Esophagus muscularis mucosa (tissue), 3 donors: ENCODE data around the gene KNTC1.

ENCODE experiments used
- CTCF ChIP-seq, 3 experiments: fragments of 200-600 bp in 2 of 3; fragments of 450-650 bp in 1 of 3; sonication (generic) in 2 of 3; IDR thresholded peaks; one replicate each; pipeline ENCODE4 v1.5.1; 2017 to 2019; ENCODE audit warnings: antibody characterized with exemption in 3 of 3, mild to moderate bottlenecking in 2 of 3, moderate library complexity in 1 of 3
- POLR2A ChIP-seq: fragments of 450-650 bp; IDR thresholded peaks from one replicate; pipeline ENCODE4 v1.6.1; 2017; ENCODE audit warnings: antibody characterized with exemption, moderate library complexity, mild to moderate bottlenecking, low read depth
- POLR2AphosphoS5 ChIP-seq, 2 donors: sonication (generic); formaldehyde crosslinking; IDR thresholded peaks; one replicate each; pipeline ENCODE4 v1.6.1; 2017; ENCODE audit warnings: antibody characterized with exemption in 2 of 2

DNA sequence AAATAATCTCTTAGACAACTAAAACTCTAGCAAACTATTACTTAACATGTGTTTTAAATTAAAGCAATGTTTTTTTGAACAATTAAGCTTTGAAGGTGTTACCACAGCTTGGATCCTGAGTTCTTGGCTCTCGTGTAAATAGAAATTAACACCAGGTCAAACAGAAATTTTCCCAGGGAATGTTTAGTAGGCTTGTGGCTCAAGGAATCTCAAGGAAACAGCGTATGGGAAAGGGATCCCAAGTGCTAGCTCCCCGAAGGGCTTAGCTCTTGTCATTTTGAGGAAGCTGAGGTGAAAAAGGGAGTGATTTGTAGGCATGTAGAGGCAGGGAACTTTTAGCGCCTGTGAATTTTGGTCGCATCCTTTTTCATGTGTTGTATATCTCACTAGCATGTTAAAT lies 11.4 kb downstream of the KNTC1 start:
- TF ChIP-seq CTCF (IDR thresholded peaks at IDR 0.05) = no peak
- no peak for TF ChIP-seq POLR2AphosphoS5 (IDR thresholded peaks at IDR 0.05)
- TF ChIP-seq POLR2A = no peak
